Measurements from ENCODE around the gene APEH. TPM values are rescaled to one million over a fixed set of nuclear protein-coding genes. Genes with fewer than 3 reads are reported as not detected.

APEH gene
- total and polyA plus RNA-seq, 2 donors (not counting 1 experiment from before 2014, with no cell fraction given), result 52.6 to 137 TPM

- Histone ChIP-seq H2AFZ (ENCODE audit: low read length) (no peak overlapping the region), H3K4me3 (replicated peaks in 1 of 4; ENCODE audit: control extremely low read depth in 1 of 4, insufficient read depth in 1 of 4, low read depth in 3 of 4, low read length in 4 of 4) (no peak overlapping the region), H3K36me3 (ENCODE audit: control insufficient read depth, insufficient read depth, low read length) (no peaks in the 10 kb centered on the region), H4K20me1 (ENCODE audit: control insufficient read depth, extremely low read depth, insufficient read depth, low read length) (no peaks in the 10 kb centered on the region), H3K27ac (ENCODE audit: insufficient read depth, low read length) (no peak overlapping the region), H3K27me3 (ENCODE audit: control insufficient read depth, insufficient read depth, low read length) (no peaks in the 10 kb centered on the region), H3K4me2 (ENCODE audit: extremely low read depth, insufficient read depth, low read length) (no peak overlapping the region), H3K79me2 (ENCODE audit: control insufficient read depth, insufficient read depth, low read length) (no peaks in the 10 kb centered on the region), H3K9me3 (ENCODE audit: control insufficient read depth, insufficient read depth, low read depth, low read length) (no peaks in the 10 kb centered on the region), H3K4me1 (ENCODE audit: control insufficient read depth, extremely low read depth, insufficient read depth, low read length) (no peaks in the 10 kb centered on the region), H3K9ac (ENCODE audit: insufficient read depth, low read length) (no peak overlapping the region)
- no peak for TF ChIP-seq EZH2 (IDR thresholded peaks at IDR 0.05; ENCODE audit: low read length, missing control alignments)
- no peak for TF ChIP-seq CTCF (conservative IDR thresholded peaks at IDR 0.05 in 1 of 2, IDR thresholded peaks at IDR 0.05 in 1 of 2; ENCODE audit: low read depth in 1 of 2, low read length in 2 of 2)
- no peak for DNase-seq (ENCODE audit: low read depth in 2 of 2)
Observed at GRCh38 chr3:49639551-49639950, 34.6 kb upstream of the APEH start.

- no peak overlapping the region for H3K27ac ChIP-seq (ENCODE audit: insufficient read depth, low read length)
- no peak for DNase-seq (ENCODE audit: low read depth in 2 of 2)
- no peaks in the 10 kb centered on the region for H3K27me3 ChIP-seq (ENCODE audit: control insufficient read depth, insufficient read depth, low read length)
- no peaks in the 10 kb centered on the region for H3K9me3 ChIP-seq (ENCODE audit: control insufficient read depth, insufficient read depth, low read depth, low read length)
- H4K20me1 ChIP-seq (ENCODE audit: control insufficient read depth, extremely low read depth, insufficient read depth, low read length), result no peaks in the 10 kb centered on the region
- no peaks in the 10 kb centered on the region for H3K79me2 ChIP-seq (ENCODE audit: control insufficient read depth, insufficient read depth, low read length)
- no peaks in the 10 kb centered on the region for H3K4me1 ChIP-seq (ENCODE audit: control insufficient read depth, extremely low read depth, insufficient read depth, low read length)
- H2AFZ ChIP-seq (ENCODE audit: low read length), result no peak overlapping the region
- no peak overlapping the region for H3K9ac ChIP-seq (ENCODE audit: insufficient read depth, low read length)
- no peak for TF ChIP-seq EZH2 (IDR thresholded peaks at IDR 0.05; ENCODE audit: low read length, missing control alignments)
- no peak for TF ChIP-seq CTCF (conservative IDR thresholded peaks at IDR 0.05 in 1 of 2, IDR thresholded peaks at IDR 0.05 in 1 of 2; ENCODE audit: low read depth in 1 of 2, low read length in 2 of 2)
- no peak overlapping the region for H3K4me3 ChIP-seq (replicated peaks in 1 of 4; ENCODE audit: control extremely low read depth in 1 of 4, insufficient read depth in 1 of 4, low read depth in 3 of 4, low read length in 4 of 4)
- H3K36me3 ChIP-seq (ENCODE audit: control insufficient read depth, insufficient read depth, low read length), result no peaks in the 10 kb centered on the region
- H3K4me2 ChIP-seq (ENCODE audit: extremely low read depth, insufficient read depth, low read length), result no peak overlapping the region
Observed at GRCh38 chr3:49641292-49641691, 32.9 kb upstream of the APEH start.

GRCh38 chr3:49641921-49642707, 32.0 kb upstream of the APEH start:
- DNase-seq (ENCODE audit: low read depth in 2 of 2), result no peak
- Histone ChIP-seq H3K27ac (ENCODE audit: insufficient read depth, low read length) (no peak overlapping the region), H3K36me3 (ENCODE audit: control insufficient read depth, insufficient read depth, low read length) (no peaks in the 10 kb centered on the region), H3K9ac (ENCODE audit: insufficient read depth, low read length) (no peak overlapping the region), H3K4me2 (ENCODE audit: extremely low read depth, insufficient read depth, low read length) (no peak overlapping the region), H3K9me3 (ENCODE audit: control insufficient read depth, insufficient read depth, low read depth, low read length) (no peaks in the 10 kb centered on the region), H2AFZ (ENCODE audit: low read length) (no peak overlapping the region), H4K20me1 (ENCODE audit: control insufficient read depth, extremely low read depth, insufficient read depth, low read length) (no peaks in the 10 kb centered on the region), H3K27me3 (ENCODE audit: control insufficient read depth, insufficient read depth, low read length) (no peaks in the 10 kb centered on the region), H3K79me2 (ENCODE audit: control insufficient read depth, insufficient read depth, low read length) (no peaks in the 10 kb centered on the region), H3K4me1 (ENCODE audit: control insufficient read depth, extremely low read depth, insufficient read depth, low read length) (no peaks in the 10 kb centered on the region), H3K4me3 (replicated peaks in 1 of 4; ENCODE audit: control extremely low read depth in 1 of 4, insufficient read depth in 1 of 4, low read depth in 3 of 4, low read length in 4 of 4) (no peak overlapping the region)
- TF ChIP-seq CTCF (conservative IDR thresholded peaks at IDR 0.05 in 1 of 2, IDR thresholded peaks at IDR 0.05 in 1 of 2; ENCODE audit: low read depth in 1 of 2, low read length in 2 of 2) (no peak), EZH2 (IDR thresholded peaks at IDR 0.05; ENCODE audit: low read length, missing control alignments) (no peak)

Data from fibroblast of lung (primary cell).